HG02938 (cell line): ENCODE results near the gene RPL10.

Experiments used
- ATAC-seq: cut with Tn5 transposase; IDR thresholded peaks from one replicate; pipeline ENCODE4 v1.9.1; 2021; ENCODE audit warnings: mild to moderate bottlenecking, moderate library complexity; ENCODE audit not compliant: unreplicated experiment

The RPL10 gene

DNA sequence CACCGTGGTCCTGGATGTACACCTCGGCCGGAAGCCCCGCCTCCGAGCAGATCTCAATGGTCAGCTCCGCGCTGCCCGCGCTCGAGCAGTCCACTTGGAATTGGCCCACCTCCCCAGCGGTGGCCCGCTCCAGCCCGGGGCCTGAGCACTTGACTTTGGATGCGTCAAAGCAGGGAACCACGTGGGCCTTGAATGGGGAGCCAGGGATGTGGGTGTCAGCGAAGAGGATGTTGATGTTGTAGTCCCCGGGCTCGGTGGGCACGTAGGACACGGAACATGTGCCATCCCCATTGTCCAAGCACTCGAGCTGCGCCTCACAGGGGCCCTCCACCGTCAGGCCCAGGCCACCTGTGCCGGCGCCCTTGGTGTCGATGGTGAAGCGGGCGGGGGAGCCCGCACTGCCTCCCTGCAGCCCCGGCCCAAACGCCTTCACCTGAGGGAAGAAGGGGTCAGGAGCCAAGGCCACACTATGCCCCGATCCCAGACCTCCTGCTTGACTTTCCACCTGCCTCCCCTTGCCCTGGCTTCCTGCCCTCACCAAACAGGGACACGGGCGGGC lies 37.9 kb upstream of the RPL10 start:
- no peak for ATAC-seq

DNA sequence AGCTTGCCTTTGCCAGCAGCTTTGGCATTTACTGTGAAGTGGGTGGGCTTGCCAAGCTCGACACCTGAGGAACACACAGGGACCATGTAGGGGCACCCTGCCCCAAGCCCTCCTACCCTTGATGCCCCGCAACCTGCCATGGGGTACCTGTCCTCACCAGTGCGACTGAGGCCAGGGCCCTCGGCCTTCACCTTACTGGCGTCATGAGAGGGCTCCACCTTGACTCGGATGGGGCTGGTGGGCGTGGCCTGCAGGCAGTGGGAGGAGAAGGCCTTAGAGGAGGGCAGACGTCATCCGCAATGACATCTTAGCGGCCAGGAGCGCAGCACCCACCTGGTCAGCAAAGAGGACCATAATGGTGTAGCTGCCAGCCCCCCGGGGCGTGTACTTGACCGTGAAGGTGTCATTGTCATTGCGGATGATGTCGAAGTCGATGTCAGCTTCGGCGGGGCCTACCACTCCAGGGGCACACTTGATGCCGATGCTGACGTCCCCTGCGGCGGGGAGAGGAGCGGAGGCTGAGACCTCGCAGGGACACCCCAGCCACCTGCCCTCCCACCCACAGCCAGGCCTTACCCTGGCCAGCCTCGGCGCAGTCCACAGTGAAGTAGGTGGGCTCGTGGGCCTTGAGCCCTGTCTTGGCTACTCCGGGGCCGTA lies 36.0 kb upstream of the RPL10 start:
- ATAC-seq = no peak

DNA sequence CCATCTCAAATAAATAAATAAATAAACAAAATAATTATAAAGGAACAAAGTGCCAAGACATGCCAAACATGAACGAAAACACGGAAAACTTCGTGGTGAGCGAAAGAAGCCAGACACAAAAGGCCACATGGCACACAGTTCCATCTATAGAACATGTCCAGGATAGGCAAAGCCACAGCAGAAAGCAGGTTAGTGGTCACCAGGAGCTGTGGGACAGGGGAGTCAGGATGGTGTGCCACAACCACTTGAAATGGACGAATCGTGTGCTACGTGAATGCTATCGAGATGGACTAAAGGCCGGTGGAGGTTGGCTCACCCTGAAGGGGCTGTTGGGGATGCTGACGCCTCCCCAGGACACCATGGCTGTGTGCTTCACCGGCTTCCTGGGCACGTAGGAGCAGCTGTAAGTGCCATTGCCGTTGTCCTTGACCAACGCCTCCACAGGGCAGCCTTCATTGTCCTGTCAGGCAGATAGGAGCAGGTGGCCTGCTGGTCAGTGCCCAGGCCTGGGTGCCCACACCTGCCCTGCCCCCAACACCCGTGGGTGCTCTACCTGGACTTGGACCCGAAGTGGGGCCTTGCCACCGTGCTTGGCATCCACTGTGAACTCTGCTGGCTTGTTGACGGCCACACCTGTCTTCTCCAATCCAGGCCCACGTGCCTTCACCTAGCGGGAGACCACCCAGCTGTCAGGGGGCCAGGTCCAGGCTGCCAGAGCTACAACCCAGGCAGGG lies 34.3 kb upstream of the RPL10 start:
- no peak for ATAC-seq

DNA sequence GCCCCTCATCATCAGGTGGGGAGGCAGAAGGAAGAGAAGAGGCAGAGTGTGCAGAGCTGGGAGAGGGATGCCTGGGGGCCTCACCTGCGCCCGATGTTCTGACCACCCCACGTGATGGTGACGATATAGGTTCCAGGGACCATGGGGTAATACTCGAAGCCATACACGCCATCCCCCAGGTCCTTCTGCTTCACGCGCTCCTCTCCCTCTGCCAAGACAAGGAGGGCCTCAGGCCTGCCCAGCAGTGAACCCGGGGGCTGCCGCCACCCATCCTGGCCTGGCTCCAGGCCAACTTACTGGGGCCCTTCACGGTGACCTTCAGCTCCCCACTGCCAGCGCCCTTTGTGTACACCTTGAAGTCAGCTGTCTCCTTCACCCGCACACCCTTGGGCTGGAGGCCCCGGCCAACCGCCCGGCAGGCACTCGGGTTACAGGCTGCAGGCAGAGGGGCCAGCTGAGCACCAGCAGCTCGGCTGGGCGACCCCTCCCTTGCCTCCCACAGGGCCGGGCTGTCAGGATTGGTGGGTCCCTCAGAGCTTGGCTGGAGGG lies 33.1 kb upstream of the RPL10 start:
- ATAC-seq = no peak

DNA sequence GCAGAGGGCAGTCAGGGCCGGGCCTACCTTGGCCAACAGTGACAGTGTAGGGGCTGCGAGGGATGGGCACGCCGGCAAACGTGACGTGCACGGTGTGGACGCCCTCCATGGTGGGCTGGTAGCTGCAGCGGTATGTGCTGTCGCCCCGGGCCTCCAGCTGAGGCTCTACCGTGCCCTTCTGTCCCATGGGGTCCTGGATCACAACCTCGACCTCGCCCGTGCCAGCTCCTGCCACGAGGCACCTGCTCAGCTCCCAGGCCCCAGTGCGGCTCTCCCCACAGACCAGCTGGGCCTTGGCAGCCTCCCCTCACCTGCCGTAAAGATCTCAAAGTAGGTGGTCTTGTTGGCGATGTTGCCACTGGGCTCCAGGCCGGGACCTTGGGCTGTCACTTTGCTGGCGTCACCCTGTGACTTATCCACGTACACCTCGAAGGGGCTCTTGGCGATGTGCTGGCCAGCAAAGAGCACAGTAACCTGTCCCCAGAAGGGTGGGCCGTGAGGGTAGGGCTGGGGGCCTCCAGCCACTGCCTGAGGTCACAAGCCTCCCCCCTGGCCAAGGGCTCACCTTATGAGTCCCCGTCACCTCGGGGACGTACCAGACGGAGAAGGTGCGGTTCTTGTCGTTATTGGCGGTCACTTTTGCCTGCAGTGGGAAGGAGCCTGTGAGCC lies 32.0 kb upstream of the RPL10 start:
- ATAC-seq = no peak

DNA sequence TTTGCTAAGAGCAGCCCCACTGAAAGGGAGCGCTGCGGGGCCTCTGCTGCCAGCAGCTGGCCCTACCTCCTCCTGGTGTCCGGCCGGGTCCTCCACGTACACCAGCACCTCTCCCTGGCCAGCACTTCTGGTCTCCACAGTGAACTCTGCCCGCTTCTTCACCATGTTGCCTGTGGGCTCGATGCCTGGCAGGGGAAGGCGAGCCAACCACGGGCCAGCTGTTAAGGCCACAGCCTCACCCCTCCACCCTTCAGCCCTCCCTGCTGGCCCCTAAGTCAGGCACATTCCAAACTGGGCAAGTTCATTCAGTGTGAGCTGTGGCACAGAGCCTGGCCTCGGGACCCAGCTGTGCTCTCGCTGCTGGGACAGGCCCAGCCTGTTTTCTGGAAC lies 31.5 kb upstream of the RPL10 start:
- ATAC-seq = no peak

DNA sequence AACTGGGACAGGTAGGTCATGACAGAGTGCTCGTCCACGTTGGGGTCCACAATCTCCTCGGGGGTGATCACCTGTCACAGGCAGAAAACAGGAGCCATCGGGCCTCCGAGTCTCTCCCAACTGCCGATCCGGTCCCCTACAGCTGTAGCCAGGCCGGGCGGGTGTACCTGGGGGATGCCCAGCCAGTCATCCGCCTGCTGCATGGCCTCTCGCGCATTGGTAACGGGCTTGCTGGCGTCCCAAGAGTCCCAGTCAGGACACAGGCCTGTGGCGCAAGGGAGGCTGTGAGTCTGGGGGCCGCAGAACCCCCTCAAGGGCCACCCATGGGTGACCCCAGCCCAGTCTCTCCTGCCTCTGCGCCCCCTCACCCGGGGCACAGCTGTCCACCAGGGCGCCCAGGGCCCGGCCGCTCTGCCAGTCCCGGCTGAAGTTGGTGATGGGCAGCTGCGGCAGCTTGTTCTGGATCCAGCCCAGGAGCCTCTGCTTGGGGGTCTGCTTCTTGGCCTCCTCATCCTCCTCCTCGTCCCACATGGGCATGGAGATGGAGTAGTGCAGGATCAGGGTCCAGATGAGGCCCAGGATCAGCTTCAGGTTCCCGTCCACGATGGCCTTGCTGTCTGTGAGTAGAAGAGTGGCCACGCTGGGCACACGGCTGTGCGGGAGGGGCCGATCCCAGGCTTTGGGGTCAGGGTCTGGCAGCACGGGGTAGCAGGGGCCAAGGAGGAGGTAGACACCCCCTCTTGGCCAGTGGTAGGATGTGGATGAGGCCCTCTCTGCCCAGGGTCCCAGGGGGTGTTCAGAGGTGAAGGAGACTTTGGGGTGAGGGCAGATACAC lies 30.5 kb upstream of the RPL10 start:
- no peak for ATAC-seq

DNA sequence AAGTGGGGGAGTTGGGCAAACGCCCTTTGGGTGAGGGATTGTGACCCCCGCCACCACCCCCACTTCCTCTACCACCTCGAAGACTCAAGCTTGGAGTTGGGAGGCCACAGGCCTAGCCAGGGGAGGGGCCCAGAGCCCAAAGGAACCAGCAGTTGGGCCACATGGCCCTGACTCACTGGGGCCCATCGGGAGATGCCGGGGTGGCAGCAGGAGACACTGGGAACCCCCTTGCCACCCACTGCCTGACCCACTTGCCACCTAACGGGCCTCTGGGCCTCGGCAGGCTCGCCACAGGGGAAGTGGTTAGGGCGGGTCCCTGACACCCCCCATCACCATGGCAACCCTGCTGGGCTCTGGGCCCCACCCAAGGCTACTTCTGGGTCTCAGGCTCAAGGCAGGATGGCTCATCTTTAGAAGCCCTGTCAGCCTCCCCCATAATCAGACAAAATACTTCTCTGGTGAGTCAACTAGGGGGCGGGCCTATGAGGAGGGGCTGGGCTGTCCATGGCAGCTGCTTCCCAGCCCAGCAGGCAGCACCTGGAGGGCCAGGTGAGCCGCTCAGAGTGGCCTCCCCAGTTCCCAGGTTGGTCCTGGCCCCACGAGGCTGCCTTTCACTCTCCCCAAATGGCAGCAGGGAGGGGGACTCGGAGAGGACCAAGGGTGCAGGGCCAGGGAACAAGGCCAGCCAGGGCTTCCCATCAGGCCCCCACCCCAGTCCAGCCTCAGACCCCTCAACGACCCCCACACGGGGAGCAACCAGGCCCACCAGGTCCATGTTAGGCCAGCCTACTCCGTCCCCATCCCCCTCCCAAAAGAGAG lies 29.3 kb upstream of the RPL10 start:
- no peak for ATAC-seq

DNA sequence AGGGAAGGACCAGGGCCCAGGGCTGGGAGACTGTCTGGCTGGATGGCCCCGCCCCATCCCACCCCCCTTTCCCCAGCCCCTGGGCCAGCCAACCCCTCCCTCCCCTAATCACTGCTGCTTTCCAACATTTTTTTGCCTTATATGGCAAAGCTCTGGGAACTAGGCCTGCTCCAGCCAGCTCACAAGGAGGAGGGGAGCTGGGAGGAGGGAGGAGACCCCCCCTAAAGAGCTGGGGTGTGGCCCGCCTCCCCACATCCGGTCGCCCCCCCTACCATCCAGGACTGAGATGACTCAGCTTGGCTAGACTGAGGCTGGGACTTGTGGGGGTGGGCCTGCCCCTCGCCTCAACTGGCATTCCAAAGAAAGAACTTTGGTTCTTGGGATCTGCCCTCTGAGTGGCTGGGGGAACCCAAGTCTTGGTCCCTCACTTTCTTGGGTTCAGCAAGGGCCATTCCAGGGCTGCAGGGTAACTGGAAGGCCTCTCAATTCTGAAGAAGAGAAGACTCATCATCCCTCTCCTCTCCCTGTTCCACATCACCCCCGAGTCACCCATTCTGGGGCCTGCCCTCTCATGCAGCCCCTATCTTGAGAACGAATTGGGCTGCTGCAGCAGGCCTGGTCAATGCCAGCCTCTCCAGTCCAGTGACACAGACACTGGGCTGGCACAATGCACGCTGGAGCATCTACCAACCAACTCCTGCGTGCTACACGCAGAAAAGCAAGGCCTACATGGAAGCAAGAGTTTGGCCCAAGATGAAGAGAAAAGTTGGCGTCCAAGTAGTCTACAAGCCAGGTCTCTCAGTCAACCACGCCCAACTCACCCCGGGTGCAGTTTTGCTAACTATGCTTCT lies 28.5 kb upstream of the RPL10 start:
- ATAC-seq = no peak

DNA sequence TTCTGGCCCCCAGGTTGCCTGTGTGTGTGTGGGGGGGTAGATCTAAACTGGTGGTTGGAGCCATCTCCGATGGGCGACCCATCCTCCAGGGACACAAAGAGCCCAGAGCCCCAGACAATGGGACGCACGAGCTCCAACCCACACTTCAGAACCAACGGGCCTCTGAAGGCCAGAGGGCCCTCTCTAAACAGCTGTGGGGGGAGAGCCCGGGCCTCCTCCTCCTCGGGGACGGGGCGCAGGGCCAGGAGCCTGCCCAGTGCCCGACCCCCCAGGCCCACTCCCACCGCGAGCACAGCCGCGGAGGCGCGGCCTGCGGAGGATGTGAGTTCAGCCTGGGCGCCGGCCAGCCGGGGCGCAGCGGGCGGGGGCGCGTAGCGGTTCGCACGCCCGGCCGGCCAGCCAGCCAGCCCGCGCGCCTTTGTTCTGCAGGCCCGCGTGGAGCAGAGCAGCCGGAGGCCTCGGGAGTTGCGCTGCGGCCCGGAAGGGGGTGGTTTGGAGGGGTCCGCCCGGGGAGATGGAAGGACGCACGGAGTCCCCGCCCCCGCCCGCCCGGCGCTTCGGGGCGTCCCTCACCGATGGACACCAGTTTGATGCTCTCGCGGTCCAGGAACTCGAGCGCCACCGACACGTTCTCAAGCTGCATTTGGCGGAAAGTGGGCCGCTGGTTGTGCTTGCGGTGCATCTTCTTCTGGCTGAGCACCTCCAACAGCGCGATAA lies 27.7 kb upstream of the RPL10 start:
- ATAC-seq = no peak

DNA sequence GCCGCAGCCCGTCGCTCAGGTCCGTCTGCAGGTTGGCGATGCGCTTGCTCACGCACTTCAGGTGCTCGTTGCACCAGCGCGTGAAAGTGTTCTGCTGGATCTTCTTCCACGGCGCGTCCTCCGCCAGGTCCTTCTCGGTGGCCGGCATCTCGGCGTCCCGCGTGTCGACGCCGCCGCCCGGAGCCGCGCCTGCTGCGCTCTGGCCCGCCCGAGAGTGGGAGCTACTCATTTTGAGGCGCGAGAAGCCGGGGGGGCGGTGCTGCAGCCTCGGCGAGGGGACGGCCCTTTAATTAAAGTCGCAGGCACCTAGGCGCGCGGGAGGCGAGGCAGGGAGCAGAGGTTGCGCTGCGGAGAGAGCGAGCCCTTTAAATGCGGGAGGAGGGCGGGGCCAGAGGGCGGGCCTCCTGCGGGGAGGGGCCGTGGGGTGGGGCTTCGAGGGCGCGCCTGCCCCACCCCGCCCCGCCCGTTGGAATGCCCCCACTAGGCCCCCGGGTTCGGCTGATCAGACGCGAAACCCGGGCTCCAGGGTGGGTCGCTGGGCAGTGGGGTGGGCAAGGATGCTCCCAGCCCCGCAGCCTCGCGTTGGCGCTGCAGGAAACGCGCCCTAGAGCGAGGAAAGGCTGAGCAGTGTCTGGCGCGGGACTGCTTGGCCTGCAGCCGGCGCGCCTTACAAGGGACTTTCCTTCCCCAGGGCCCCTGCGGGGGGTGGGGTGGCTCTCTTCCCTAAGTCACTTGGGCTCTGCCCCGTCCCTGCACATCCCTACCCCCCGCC lies 27.0 kb upstream of the RPL10 start:
- peak; percentile 58 for ATAC-seq

DNA sequence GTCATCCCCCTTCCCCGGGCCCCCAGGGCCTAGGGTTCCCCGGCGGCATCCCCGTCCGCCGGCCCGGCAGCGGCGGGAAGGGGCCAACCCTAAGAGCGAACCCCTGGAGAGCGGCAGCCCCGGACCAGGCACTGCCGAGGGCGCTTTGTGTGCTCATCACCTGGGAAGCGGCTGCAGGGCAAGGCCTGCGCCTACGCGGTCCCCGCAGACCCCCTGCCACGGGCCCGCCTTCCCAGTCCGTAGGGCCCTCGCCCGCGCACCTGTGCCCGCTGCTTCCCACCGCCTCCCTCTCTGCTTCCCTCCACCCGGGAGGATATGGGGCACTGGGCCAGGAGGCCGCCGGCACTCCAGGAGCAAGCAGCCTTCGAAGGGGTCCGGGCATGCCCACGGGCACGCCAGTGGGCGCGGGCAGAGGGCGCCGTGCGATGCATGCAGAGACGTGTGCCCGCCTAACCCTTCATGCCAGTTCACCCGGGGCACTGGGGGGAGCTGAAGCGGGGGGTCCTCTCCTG lies 26.3 kb upstream of the RPL10 start:
- peak; percentile 4 for ATAC-seq

DNA sequence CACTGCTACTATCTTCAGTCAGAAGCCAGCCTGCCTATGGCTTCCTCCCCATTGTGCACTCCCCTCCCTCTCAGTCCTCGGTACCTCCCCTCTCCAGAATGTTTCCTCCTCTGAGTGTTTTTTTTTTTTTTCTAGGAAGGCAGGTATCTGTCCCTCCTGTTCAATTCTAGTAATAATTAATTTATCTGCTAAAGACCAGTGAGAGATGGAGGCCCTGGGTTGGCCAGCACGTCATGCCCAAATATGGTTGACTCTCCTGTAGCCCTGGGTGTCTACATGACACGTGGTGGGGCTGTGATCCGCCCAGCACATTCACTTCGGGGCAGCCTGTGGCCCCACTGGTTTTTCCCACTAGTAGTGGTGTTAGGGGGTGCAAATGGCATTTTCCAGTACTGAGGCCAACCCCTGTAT lies 25.6 kb upstream of the RPL10 start:
- no peak for ATAC-seq

DNA sequence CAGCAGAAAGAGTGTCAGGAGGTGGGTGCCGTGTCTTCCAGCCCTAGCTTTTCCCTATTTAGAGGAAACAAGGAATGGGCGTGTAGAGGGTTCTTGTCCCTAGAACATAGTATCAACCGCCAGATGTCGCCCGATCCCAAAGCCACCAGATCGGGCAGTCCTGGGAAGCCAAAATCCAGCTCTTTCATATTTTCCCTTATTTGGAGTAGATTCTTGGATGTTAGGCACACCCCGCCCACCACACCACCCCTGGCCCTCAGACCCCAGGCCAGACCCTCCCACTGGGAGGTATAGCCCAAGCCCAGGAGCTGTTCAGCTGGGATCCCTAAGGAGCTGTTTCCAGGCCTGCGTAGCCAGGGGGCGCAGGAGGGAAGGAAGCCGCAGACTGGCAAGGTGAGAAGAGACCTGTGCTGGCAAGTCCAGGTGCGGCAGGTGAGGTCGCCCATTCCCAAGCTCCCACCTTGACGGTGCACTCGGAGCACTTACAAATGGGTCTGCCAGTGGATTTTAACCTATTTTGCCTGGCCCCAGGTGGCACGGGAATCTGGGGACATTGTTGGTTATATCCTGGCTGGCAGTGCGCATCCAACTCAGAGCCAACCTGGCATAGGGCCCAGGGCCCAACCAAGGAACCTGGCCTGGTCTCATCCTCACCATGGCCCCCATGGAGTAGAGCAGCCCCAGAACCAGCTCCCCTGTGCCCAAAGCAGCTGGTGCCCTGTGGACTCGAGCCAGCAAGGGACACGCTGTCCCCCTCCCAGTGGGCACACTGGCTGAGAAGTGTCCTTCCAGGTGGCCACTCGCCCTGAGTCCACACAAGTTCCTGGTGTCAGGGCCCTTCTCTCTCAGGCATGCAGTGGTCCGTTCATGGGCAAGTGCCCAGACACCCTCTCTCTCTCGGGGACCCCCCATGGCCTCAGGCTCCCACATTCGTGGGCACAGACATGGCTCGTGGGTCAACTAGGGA lies 24.6 kb upstream of the RPL10 start:
- ATAC-seq = no peak

DNA sequence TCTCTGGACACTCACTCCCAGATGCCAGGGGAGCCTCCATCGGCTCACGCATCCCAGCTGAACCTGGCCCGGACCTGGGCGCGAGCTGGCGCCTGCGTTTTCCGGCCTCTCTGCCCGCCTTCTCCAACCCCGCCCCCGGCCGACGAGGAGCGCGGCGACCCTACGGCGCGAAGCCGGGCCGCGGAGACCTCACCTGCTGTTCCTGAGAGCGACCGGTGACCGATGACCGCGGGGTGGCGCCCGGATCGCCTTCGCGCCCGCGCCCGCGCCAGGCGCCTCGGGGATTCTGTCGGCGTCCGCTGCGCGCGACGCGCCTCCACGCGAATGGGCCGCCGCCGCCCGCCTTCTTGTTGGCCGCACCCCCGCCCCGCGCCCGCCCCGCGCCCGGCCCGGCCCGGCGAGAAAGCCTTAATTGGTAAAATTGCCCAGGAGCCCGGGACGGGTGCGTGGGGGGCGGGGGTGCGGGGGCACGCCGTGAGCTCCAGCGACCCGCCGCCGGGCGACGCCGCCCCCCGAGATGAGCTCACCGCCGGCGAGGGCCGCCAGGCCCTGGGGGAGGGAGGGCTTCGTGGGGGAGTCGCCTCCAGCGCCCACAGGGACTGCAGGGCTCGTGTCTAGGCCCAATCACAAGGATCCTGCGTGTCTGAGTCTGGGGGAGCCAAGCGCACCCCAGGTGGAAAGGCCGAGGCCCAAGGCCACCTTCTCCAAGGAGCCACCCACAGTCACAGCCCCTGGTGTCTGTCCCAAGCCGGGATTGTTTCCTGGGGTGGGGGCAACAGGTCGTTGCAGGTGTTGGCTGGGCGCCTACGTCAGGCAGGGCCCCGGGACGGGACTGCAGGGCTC lies 23.6 kb upstream of the RPL10 start, which contains the start of gene FLNA:
Gene FLNA, minus strand, starts transcription at position 322 of the 843 bp plus-strand sequence. CDS start 3,389 bp downstream, outside the sequence.
- no peak for ATAC-seq
